GM23248 (cell line): ENCODE measurements around the gene MINDY4. TPM values are rescaled to one million over a fixed set of nuclear protein-coding genes. Genes with fewer than 3 reads are reported as not detected.

Experiments used
- DNase-seq: peaks from one replicate; pipeline ENCODE4 v3.0.0-alpha.2; 2015
- H2AFZ ChIP-seq: fragments of 200-600 bp; sonication (generic); 2 replicates; pipeline ENCODE4 v1.6.1; 2016; ENCODE audit warnings: antibody characterized with exemption
- H3F3A ChIP-seq: fragments of 200-600 bp; sonication (generic); 2 replicates; pipeline ENCODE4 v1.6.1; 2016; ENCODE audit warnings: mild to moderate bottlenecking, antibody characterized with exemption, mixed run types; ENCODE audit not compliant: insufficient read depth
- H3K27ac ChIP-seq: fragments of 200-600 bp; sonication (generic); 2 replicates; pipeline ENCODE4 v1.5.1; 2016; ENCODE audit warnings: mild to moderate bottlenecking
- H3K27me3 ChIP-seq: fragments of 200-600 bp; sonication (generic); replicated peaks from 2 replicates; pipeline ENCODE4 v1.6.1; 2016; ENCODE audit warnings: mild to moderate bottlenecking; ENCODE audit not compliant: insufficient read depth
- H3K36me3 ChIP-seq: fragments of 200-600 bp; sonication (generic); 2 replicates; pipeline ENCODE4 v1.6.1; 2016; ENCODE audit warnings: low read depth, mild to moderate bottlenecking
- H3K4me1 ChIP-seq: fragments of 200-600 bp; sonication (generic); 2 replicates; pipeline ENCODE4 v1.6.1; 2016; ENCODE audit warnings: mild to moderate bottlenecking; ENCODE audit not compliant: insufficient read depth
- H3K4me2 ChIP-seq: fragments of 200-600 bp; sonication (generic); one replicate; pipeline ENCODE4 v1.6.1; 2016; ENCODE audit warnings: mild to moderate bottlenecking; ENCODE audit not compliant: unreplicated experiment
- H3K4me3 ChIP-seq: fragments of 200-600 bp; sonication (generic); 2 replicates; pipeline ENCODE4 v1.5.1; 2016; ENCODE audit warnings: mild to moderate bottlenecking
- H3K79me2 ChIP-seq: fragments of 200-600 bp; sonication (generic); 2 replicates; pipeline ENCODE4 v1.6.1; 2016; ENCODE audit warnings: mild to moderate bottlenecking; ENCODE audit not compliant: insufficient read depth
- H3K9ac ChIP-seq: fragments of 200-600 bp; sonication (generic); 2 replicates; pipeline ENCODE4 v1.6.1; 2016; ENCODE audit warnings: mild to moderate bottlenecking
- H3K9me2 ChIP-seq: fragments of 200-600 bp; sonication (generic); 2 replicates; pipeline ENCODE4 v1.6.1; 2016; ENCODE audit warnings: mixed run types, mild to moderate bottlenecking, moderate library complexity; ENCODE audit not compliant: insufficient read depth
- H3K9me3 ChIP-seq: fragments of 200-600 bp; sonication (generic); one replicate; pipeline ENCODE4 v1.6.1; 2017; ENCODE audit warnings: low read depth
- H4K20me1 ChIP-seq: fragments of 200-600 bp; sonication (generic); 2 replicates; pipeline ENCODE4 v1.6.0; 2016; ENCODE audit not compliant: insufficient read depth
- EZH2 ChIP-seq: fragments of 200-600 bp; sonication (generic); IDR thresholded peaks from 2 replicates; pipeline ENCODE4 v1.6.1; 2018; ENCODE audit warnings: antibody characterized with exemption, mild to moderate bottlenecking; ENCODE audit not compliant: insufficient read depth, poor library complexity, severe bottlenecking
- EZH2phosphoT487 ChIP-seq: fragments of 200-600 bp; sonication (generic); IDR thresholded peaks from 2 replicates; pipeline ENCODE4 v1.6.1; 2018; ENCODE audit warnings: antibody characterized with exemption, moderate library complexity, mild to moderate bottlenecking, low read depth; ENCODE audit not compliant: insufficient read depth
- WGBS, 2 experiments: methylation state at CpG; one replicate each; pipeline ENCODE4 v1.1.6; 2015 to 2017; ENCODE audit warnings: low lambda C conversion rate in 2 of 2, low coverage in 1 of 2; ENCODE audit errors: missing lambda C conversion rate in 2 of 2; 5-methylcytosine and 5-hydroxymethylcytosine counted together
- in situ Hi-C: fragments of 300-500 bp; cut with MboI; formaldehyde crosslinking; loops from 2 replicates; pipeline ENCODE4 v1.15.0; 2020
- polyA plus RNA-seq: library from polyadenylated mRNA; unstranded; fragments of >200 nt; fragmentation: Nextera tagmentation; extraction: Ambion mirVana; gene quantifications from 2 replicates; pipeline ENCODE4 v1.2.1, GENCODE V29; 2016
- total RNA-seq: library from RNA; depleted of rRNA; stranded (reverse); fragments of >200 nt; shearing (Covaris generic); gene quantifications from 2 replicates; pipeline ENCODE4 v1.2.3, GENCODE V29; 2014

Gene MINDY4
- total and polyA plus RNA-seq, 2 experiments from 2014 or later = 2.5 to 3.5 TPM

DNA sequence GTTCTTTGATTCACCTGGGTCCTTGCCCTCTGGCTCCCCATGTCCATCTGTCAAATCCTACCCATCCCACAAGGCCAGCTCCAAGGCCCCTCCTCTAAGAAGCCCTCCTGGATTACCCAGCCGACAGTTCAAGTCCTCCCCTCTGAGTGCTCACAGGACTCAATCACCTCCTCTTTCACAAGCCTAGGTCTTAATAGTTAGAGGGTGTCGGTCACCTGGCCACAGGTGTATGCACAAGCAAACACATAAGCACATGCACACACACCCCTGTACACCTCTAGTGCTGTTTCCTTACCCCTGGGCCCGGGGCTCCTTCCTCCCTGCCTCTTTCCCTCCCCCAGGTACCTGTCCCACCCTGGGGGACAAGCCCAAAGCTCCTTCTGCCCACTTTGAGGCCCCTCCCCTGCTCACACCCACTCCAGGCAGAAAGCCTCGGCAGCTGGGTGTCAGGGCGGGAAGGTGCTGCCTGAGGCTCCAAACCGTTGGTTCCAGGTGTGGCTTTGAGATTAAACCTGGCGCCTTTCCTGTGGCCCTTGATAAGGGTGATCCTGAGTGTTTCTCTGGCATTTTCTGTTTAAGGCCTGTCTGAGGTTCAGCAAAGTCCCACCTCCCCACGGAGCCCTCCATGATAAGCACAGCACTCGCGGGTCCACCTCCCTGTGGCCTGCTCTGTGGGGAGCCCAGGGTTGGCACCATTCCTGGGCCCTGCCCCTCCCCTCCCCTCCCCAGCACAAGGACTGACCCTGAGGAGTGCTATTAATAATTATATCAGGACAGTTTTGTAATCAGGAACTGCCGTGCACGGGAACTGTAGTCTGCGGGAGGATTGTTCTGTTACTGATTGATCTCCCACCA, 125.8 kb downstream of the MINDY4 start:
- in situ Hi-C loops = no loop called here
- TF ChIP-seq EZH2 (no peak), EZH2phosphoT487 (no peak)
- H3K9ac ChIP-seq = no peak overlapping the region
- H3F3A ChIP-seq = no peaks in the 10 kb centered on the region
- H3K4me2 ChIP-seq = no peak overlapping the region
- no peaks in the 10 kb centered on the region for H3K9me3 ChIP-seq
- H3K4me3 ChIP-seq = no peak overlapping the region
- H3K27me3 ChIP-seq = no peaks in the 10 kb centered on the region; the same call in 1 of the 2 replicates
- no peaks in the 10 kb centered on the region for H3K79me2 ChIP-seq
- no peaks in the 10 kb centered on the region for H3K36me3 ChIP-seq
- H3K4me1 ChIP-seq = no peaks in the 10 kb centered on the region
- H3K27ac ChIP-seq = no peak overlapping the region
- 55 to 61% methylated on average over 12 to 13 of the region's 13 CpGs for WGBS, 2 experiments
- no peak for DNase-seq
- H3K9me2 ChIP-seq = no peaks in the 10 kb centered on the region
- H4K20me1 ChIP-seq = no peaks in the 10 kb centered on the region
- no peak overlapping the region for H2AFZ ChIP-seq

DNA sequence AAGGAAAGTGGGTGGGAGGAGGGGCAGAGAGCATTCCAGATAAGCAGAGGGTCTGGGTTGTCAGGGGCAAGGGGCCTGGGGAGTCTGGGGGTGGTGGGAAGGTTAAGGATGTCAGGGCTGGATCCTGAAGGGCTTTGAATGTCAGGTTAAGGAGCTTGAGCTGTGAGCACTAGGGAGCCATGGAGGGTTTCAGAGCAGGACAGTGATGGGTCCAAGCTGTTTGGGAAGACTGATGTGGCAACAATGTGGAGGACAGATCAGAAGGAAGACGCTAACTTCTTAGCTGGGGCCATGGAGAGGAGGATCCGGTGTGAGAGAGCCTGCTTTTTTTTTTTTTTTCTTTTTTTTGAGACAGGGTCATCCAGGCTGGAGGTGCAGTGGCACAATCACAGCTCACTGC, 126.6 kb downstream of the MINDY4 start:
- in situ Hi-C loops = no loop called here
- no peaks in the 10 kb centered on the region for H4K20me1 ChIP-seq
- H3K4me2 ChIP-seq = no peak overlapping the region
- no peak overlapping the region for H2AFZ ChIP-seq
- H3K27me3 ChIP-seq = no peaks in the 10 kb centered on the region; the same call in 1 of the 2 replicates
- no peak overlapping the region for H3K4me3 ChIP-seq
- 85% methylated on average over 2 of the region's 2 CpGs for WGBS, 2 experiments
- no peak overlapping the region for H3K27ac ChIP-seq
- no peaks in the 10 kb centered on the region for H3K36me3 ChIP-seq
- no peak overlapping the region for H3K9ac ChIP-seq
- no peaks in the 10 kb centered on the region for H3K9me3 ChIP-seq
- H3K9me2 ChIP-seq = no peaks in the 10 kb centered on the region
- no peak for DNase-seq
- no peaks in the 10 kb centered on the region for H3K79me2 ChIP-seq
- H3K4me1 ChIP-seq = no peaks in the 10 kb centered on the region
- no peaks in the 10 kb centered on the region for H3F3A ChIP-seq
- TF ChIP-seq EZH2phosphoT487 (no peak), EZH2 (no peak)

DNA sequence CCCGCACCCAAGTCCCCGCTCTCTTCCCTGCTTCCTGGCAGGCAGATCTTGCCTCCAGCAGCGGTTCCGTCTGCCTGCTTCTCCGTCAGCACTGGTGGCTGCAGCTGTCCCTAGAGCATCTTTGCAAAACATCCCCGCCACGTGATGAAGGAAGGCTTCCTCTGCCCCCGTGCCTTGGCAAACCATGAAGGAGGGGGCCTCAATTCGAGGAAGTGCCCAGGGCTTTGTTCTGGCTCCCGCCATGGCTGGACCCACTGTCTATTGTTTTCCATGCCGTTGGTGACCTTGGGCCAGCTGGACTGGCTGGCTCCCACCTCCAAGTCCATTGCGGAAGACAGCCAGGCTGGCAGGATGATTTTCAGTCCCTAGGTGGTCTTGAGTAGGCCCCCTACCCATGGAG, 127.2 kb downstream of the MINDY4 start:
- WGBS, 2 experiments = 84 to 94% methylated on average over 11 to 12 of the region's 12 CpGs
- Histone ChIP-seq H3K4me1 (no peaks in the 10 kb centered on the region), H3K27ac (no peak overlapping the region), H4K20me1 (no peaks in the 10 kb centered on the region), H3K9me2 (no peaks in the 10 kb centered on the region), H3K4me3 (no peak overlapping the region), H3K9me3 (no peaks in the 10 kb centered on the region), H3F3A (no peaks in the 10 kb centered on the region), H3K36me3 (no peaks in the 10 kb centered on the region), H3K4me2 (no peak overlapping the region), H3K27me3 (no peaks in the 10 kb centered on the region; the same call in 1 of the 2 replicates), H2AFZ (no peak overlapping the region), H3K9ac (no peak overlapping the region), H3K79me2 (no peaks in the 10 kb centered on the region)
- no peak for TF ChIP-seq EZH2phosphoT487
- TF ChIP-seq EZH2 = no peak
- DNase-seq = no peak
- in situ Hi-C loops = no loop called here

DNA sequence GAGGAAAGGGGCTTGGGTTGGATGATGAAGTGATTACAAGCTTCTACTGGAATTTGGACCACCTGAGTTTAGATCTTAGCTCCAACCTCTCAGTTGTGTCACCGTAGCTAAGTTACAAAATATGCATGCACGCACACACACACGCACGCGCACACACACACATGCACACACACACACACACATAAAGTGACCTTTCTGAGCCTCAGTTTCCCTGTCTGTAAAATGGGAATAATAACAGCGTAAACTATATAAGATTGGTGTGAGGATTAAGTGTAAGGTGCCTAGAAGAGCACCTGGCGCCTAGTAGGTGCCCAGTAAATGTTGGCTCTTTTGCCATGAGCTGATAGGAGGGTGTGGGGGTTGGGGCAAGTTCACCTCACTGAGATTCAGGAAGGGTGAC, 127.8 kb downstream of the MINDY4 start:
- H3K4me1 ChIP-seq = no peaks in the 10 kb centered on the region
- no peaks in the 10 kb centered on the region for H3K36me3 ChIP-seq
- no peaks in the 10 kb centered on the region for H3K9me3 ChIP-seq
- H4K20me1 ChIP-seq = no peaks in the 10 kb centered on the region
- no peaks in the 10 kb centered on the region for H3K79me2 ChIP-seq
- no peaks in the 10 kb centered on the region for H3F3A ChIP-seq
- no peaks in the 10 kb centered on the region; the same call in 1 of the 2 replicates for H3K27me3 ChIP-seq
- H3K9ac ChIP-seq = no peak overlapping the region
- H3K4me3 ChIP-seq = no peak overlapping the region
- no peak for DNase-seq
- WGBS, 2 experiments = 89 to 95% methylated on average over 7 of the region's 7 CpGs
- TF ChIP-seq EZH2phosphoT487 (no peak), EZH2 (no peak)
- H3K9me2 ChIP-seq = no peaks in the 10 kb centered on the region
- no peak overlapping the region for H3K4me2 ChIP-seq
- no peak overlapping the region for H3K27ac ChIP-seq
- no peak overlapping the region for H2AFZ ChIP-seq
- in situ Hi-C loops = no loop called here
